Stimulated activated naive B cell treated with anti-CD40 and anti-IgM and Interleukin-4, amounts not matched to agents 10 μg/mL and 1 μg/mL and 100 μg/mL, for 72 hours (primary cell): ENCODE measurements around the gene TPRG1L.
A peak's percentile ranks its signal among the peaks of the same experiment; 100 is the strongest.
"Not testable (repeated sequence)": the region's sequence is repeated elsewhere in the genome, so short reads cannot be mapped to it uniquely, and the experiment has no call there.

Experiments
- ATAC-seq, 2 donors: fragments of 150-1000 bp; cut with Tn5 transposase; replicated peaks; 2 replicates each; pipeline ENCODE4 v1.10.0; 2021; ENCODE audit warnings: moderate library complexity in 1 of 2
- DNase-seq: peaks from one replicate; pipeline ENCODE4 v3.0.0; 2021
- H3K27ac Mint-ChIP-seq: one replicate; pipeline ENCODE4 v1.8.0; 2022; ENCODE audit warnings: mild to moderate bottlenecking, mixed read lengths
- H3K27me3 Mint-ChIP-seq, 2 donors: one replicate each; pipeline ENCODE4 v1.8.0; 2022; ENCODE audit warnings: mixed read lengths in 2 of 2
- H3K36me3 Mint-ChIP-seq, 2 donors: one replicate each; pipeline ENCODE4 v1.8.0; 2022; ENCODE audit warnings: mixed read lengths in 2 of 2, mild to moderate bottlenecking in 1 of 2
- H3K4me1 Mint-ChIP-seq, 2 donors: one replicate each; pipeline ENCODE4 v1.8.0; 2022; ENCODE audit warnings: mixed read lengths in 2 of 2, mild to moderate bottlenecking in 1 of 2
- H3K4me3 Mint-ChIP-seq, 2 donors: one replicate each; pipeline ENCODE4 v1.8.0; 2022; ENCODE audit warnings: mild to moderate bottlenecking in 2 of 2, mixed read lengths in 2 of 2, moderate library complexity in 1 of 2
- H3K9me3 Mint-ChIP-seq, 2 donors: one replicate each; pipeline ENCODE4 v1.8.0; 2022; ENCODE audit warnings: mixed read lengths in 2 of 2, mild to moderate bottlenecking in 1 of 2

Gene TPRG1L

GRCh38 chr1:3622102-3622501 lies 2.7 kb upstream of the TPRG1L start:
- peaks cover 29 to 45% of the 10 kb centered on the region in 2 donors for H3K4me1 Mint-ChIP-seq
- H3K4me3 Mint-ChIP-seq, H3K27me3 Mint-ChIP-seq, H3K27ac Mint-ChIP-seq, H3K9me3 Mint-ChIP-seq, ATAC-seq, DNase-seq, H3K36me3 Mint-ChIP-seq: not testable (repeated sequence)

- Mint-ChIP-seq H3K36me3 (peaks cover 2 to 7% of the 10 kb centered on the region in 2 donors), H3K4me1 (peaks cover 29 to 45% of the 10 kb centered on the region in 2 donors), H3K4me3 (peak overlapping the region; percentile 89 to 90), H3K27ac (peak overlapping the region; percentile 63), H3K9me3 (no peaks in the 10 kb centered on the region), H3K27me3 (no peaks in the 10 kb centered on the region)
- ATAC-seq = no peak
- DNase-seq = no peak
Observed at GRCh38 chr1:3623441-3624199, 1.2 kb upstream of the TPRG1L start.

GRCh38 chr1:3625151-3625907 lies 514 bp downstream of the TPRG1L start:
- H3K27me3 Mint-ChIP-seq = no peaks in the 10 kb centered on the region
- ATAC-seq = peak; percentile 35 to 43
- no peaks in the 10 kb centered on the region for H3K9me3 Mint-ChIP-seq
- H3K4me1 Mint-ChIP-seq = peaks cover 27 to 39% of the 10 kb centered on the region in 2 donors
- H3K36me3 Mint-ChIP-seq = peaks cover 3 to 14% of the 10 kb centered on the region in 2 donors
- H3K4me3 Mint-ChIP-seq = peak overlapping the region; percentile 89 to 90
- DNase-seq = no peak
- H3K27ac Mint-ChIP-seq = peak overlapping the region; percentile 91

- DNase-seq (no peak), ATAC-seq (no peak)
- Mint-ChIP-seq H3K4me1 (peaks cover 24 to 39% of the 10 kb centered on the region in 2 donors), H3K9me3 (no peaks in the 10 kb centered on the region), H3K36me3 (peaks cover 5 to 16% of the 10 kb centered on the region in 2 donors), H3K4me3 (peak overlapping the region; percentile 89 to 90), H3K27me3 (no peaks in the 10 kb centered on the region), H3K27ac (no peak overlapping the region)
Observed at GRCh38 chr1:3626025-3626424, 1.2 kb downstream of the TPRG1L start.

GRCh38 chr1:3627515-3628253 lies 2.9 kb downstream of the TPRG1L start:
- Mint-ChIP-seq H3K36me3 (peaks cover 5 to 18% of the 10 kb centered on the region in 2 donors), H3K4me3 (no peak overlapping the region), H3K4me1 (peaks cover 24 to 33% of the 10 kb centered on the region in 2 donors), H3K9me3 (no peaks in the 10 kb centered on the region), H3K27me3 (no peaks in the 10 kb centered on the region), H3K27ac (no peak overlapping the region)
- ATAC-seq = no peak
- no peak for DNase-seq

GRCh38 chr1:3628445-3628844 lies 3.6 kb downstream of the TPRG1L start:
- DNase-seq (no peak), ATAC-seq (no peak)
- H3K9me3 Mint-ChIP-seq = no peaks in the 10 kb centered on the region
- H3K27me3 Mint-ChIP-seq = no peaks in the 10 kb centered on the region
- no peak overlapping the region for H3K27ac Mint-ChIP-seq
- peaks cover 12 to 21% of the 10 kb centered on the region in 2 donors for H3K36me3 Mint-ChIP-seq
- no peak overlapping the region for H3K4me3 Mint-ChIP-seq
- peaks cover 18 to 25% of the 10 kb centered on the region in 2 donors for H3K4me1 Mint-ChIP-seq

- no peak for ATAC-seq
- no peak for DNase-seq
- H3K36me3 Mint-ChIP-seq = peaks cover 15 to 28% of the 10 kb centered on the region in 2 donors
- no peak overlapping the region for H3K4me3 Mint-ChIP-seq
- H3K27ac Mint-ChIP-seq = peak overlapping the region; percentile 56
- peaks cover 7 to 13% of the 10 kb centered on the region in 2 donors for H3K4me1 Mint-ChIP-seq
- H3K9me3 Mint-ChIP-seq = no peaks in the 10 kb centered on the region
- no peaks in the 10 kb centered on the region for H3K27me3 Mint-ChIP-seq
Observed at GRCh38 chr1:3629561-3630160, 4.8 kb downstream of the TPRG1L start.

GRCh38 chr1:3630161-3630611 lies 5.4 kb downstream of the TPRG1L start:
- Mint-ChIP-seq H3K4me1 (peaks cover 7 to 13% of the 10 kb centered on the region in 2 donors), H3K36me3 (peaks cover 15 to 30% of the 10 kb centered on the region in 2 donors), H3K4me3 (no peak overlapping the region), H3K27me3 (no peaks in the 10 kb centered on the region), H3K27ac (peak overlapping the region; percentile 56), H3K9me3 (no peaks in the 10 kb centered on the region)
- no peak for ATAC-seq
- DNase-seq = no peak

- ATAC-seq (no peak), DNase-seq (no peak)
- Mint-ChIP-seq H3K36me3 (peaks cover 16 to 37% of the 10 kb centered on the region in 2 donors), H3K4me3 (no peak overlapping the region), H3K27ac (no peak overlapping the region), H3K4me1 (peaks cover 4 to 8% of the 10 kb centered on the region in 2 donors), H3K9me3 (no peaks in the 10 kb centered on the region), H3K27me3 (no peaks in the 10 kb centered on the region)
Observed at GRCh38 chr1:3630914-3631313, 6.1 kb downstream of the TPRG1L start.

- no peaks in the 10 kb centered on the region for H3K27me3 Mint-ChIP-seq
- no peaks in the 10 kb centered on the region for H3K9me3 Mint-ChIP-seq
Observed at GRCh38 chr1:3631320-3632260, 6.8 kb downstream of the TPRG1L start.

GRCh38 chr1:3632298-3632697 lies 7.5 kb downstream of the TPRG1L start:
- no peak for ATAC-seq
- Mint-ChIP-seq H3K4me1 (peaks cover 3 to 6% of the 10 kb centered on the region in 2 donors), H3K9me3 (no peaks in the 10 kb centered on the region), H3K36me3 (peaks cover 23 to 43% of the 10 kb centered on the region in 2 donors), H3K4me3 (no peak overlapping the region), H3K27me3 (no peaks in the 10 kb centered on the region), H3K27ac (no peak overlapping the region)
- DNase-seq = no peak

More at GRCh38 chr1:3631320-3632260, 6.8 kb downstream of the TPRG1L start:
- Mint-ChIP-seq H3K4me1 (peaks cover 3 to 6% of the 10 kb centered on the region in 2 donors), H3K36me3 (peaks cover 19 to 38% of the 10 kb centered on the region in 2 donors), H3K27ac (no peak overlapping the region), H3K4me3 (no peak overlapping the region)
- no peak for DNase-seq
- no peak for ATAC-seq

GRCh38 chr1:3632716-3633343 lies 8.0 kb downstream of the TPRG1L start:
- peaks cover 3 to 6% of the 10 kb centered on the region in 2 donors for H3K4me1 Mint-ChIP-seq
- ATAC-seq (no peak), DNase-seq (no peak)
- peaks cover 26 to 40% of the 10 kb centered on the region in 2 donors for H3K36me3 Mint-ChIP-seq
- peak overlapping the region; percentile 56 for H3K27ac Mint-ChIP-seq
- no peaks in the 10 kb centered on the region for H3K27me3 Mint-ChIP-seq
- no peaks in the 10 kb centered on the region for H3K9me3 Mint-ChIP-seq
- H3K4me3 Mint-ChIP-seq = no peak overlapping the region
